Prostate gland (tissue), 2 donors: Measurements from ENCODE around the gene SLC5A10. TPM values are rescaled to one million over a fixed set of nuclear protein-coding genes. Genes with fewer than 3 reads are reported as not detected.
A peak's percentile ranks its signal among the peaks of the same experiment; 100 is the strongest.

Source experiments
- DNase-seq: peaks from one replicate; pipeline ENCODE4 v3.0.0-alpha.2; 2019; ENCODE audit warnings: low spot score
- H3K27ac ChIP-seq, 2 donors: fragments of 200-600 bp; sonication (generic); 2 replicates each; pipeline ENCODE4 v1.5.1; 2017 to 2019
- H3K27me3 ChIP-seq: fragments of 200-600 bp; sonication (generic); replicated peaks from 2 replicates; pipeline ENCODE4 v1.5.1; 2019; ENCODE audit not compliant: insufficient read depth
- H3K36me3 ChIP-seq, 2 donors: fragments of 200-600 bp; sonication (generic); 1 replicate in 1 of 2; 2 replicates in 1 of 2; pipeline versions ENCODE4 v1.5.1 to v1.8.1; 2017 to 2019
- H3K4me1 ChIP-seq: fragments of 200-600 bp; sonication (generic); replicated peaks from 2 replicates; pipeline ENCODE4 v1.5.1; 2019
- H3K4me3 ChIP-seq, 2 donors: fragments of 200-600 bp; sonication (generic); 2 replicates each; pipeline ENCODE4 v1.5.1; 2017 to 2019
- H3K9me3 ChIP-seq: fragments of 200-600 bp; sonication (generic); 2 replicates; pipeline ENCODE4 v1.5.1; 2017
- CTCF ChIP-seq, 4 experiments: fragments of 200-600 bp in 2 of 4; fragments of 450-650 bp in 2 of 4; sonication (generic) in 2 of 4; IDR thresholded peaks; 1 replicate in 3 of 4; 2 replicates in 1 of 4; pipeline ENCODE4 v1.5.1; 2016 to 2019; ENCODE audit warnings: antibody characterized with exemption in 4 of 4, mild to moderate bottlenecking in 2 of 4, moderate library complexity in 2 of 4
- POLR2A ChIP-seq: fragments of 450-650 bp; IDR thresholded peaks from one replicate; pipeline ENCODE4 v1.6.1; 2016; ENCODE audit warnings: antibody characterized with exemption, mild to moderate bottlenecking
- POLR2AphosphoS5 ChIP-seq: sonication (generic); formaldehyde crosslinking; IDR thresholded peaks from one replicate; pipeline ENCODE4 v1.6.1; 2017; ENCODE audit warnings: antibody characterized with exemption
- WGBS: methylation state at CpG from one replicate; pipeline ENCODE4 v1.1.5; 2018; 5-methylcytosine and 5-hydroxymethylcytosine counted together
- intact Hi-C: fragments of 100-400 bp; cut with DNase I; formaldehyde crosslinking; loops from one replicate; pipeline ENCODE4 v1.14.2; 2022
- total RNA-seq, 2 donors: library from RNA; depleted of rRNA; stranded (reverse); fragments of >200 nt; gene quantifications; one replicate each; pipeline ENCODE4 v1.1.0, GENCODE V29; 2016

Gene SLC5A10
- total RNA-seq, 2 donors from 2014 or later = not detected

- Histone ChIP-seq H3K27ac (no peak overlapping the region), H3K9me3 (no peaks in the 10 kb centered on the region), H3K4me3 (no peak overlapping the region), H3K4me1 (no peaks in the 10 kb centered on the region), H3K27me3 (no peaks in the 10 kb centered on the region), H3K36me3 (peaks cover 0 to 4% of the 10 kb centered on the region in 2 donors)
- TF ChIP-seq POLR2A = no peak
- no peak for DNase-seq
- WGBS = 91% methylated on average over 17 of the region's 17 CpGs
- intact Hi-C loops = no loop called here
Measured at GRCh38 chr17:18978655-18979054, 26.7 kb downstream of the SLC5A10 start.

GRCh38 chr17:18980682-18981334 lies 28.8 kb downstream of the SLC5A10 start:
- H3K36me3 ChIP-seq = peaks cover 0 to 4% of the 10 kb centered on the region in 2 donors
- no peaks in the 10 kb centered on the region for H3K27me3 ChIP-seq
- no peak overlapping the region for H3K4me3 ChIP-seq
- intact Hi-C loops = no loop called here
- 87% methylated on average over 13 of the region's 13 CpGs for WGBS
- H3K27ac ChIP-seq = no peak overlapping the region
- no peak for TF ChIP-seq POLR2AphosphoS5
- no peak for TF ChIP-seq POLR2A
- no peak for TF ChIP-seq CTCF (IDR thresholded peaks at IDR 0.05)
- no peaks in the 10 kb centered on the region for H3K9me3 ChIP-seq
- H3K4me1 ChIP-seq = no peaks in the 10 kb centered on the region
- no peak for DNase-seq

GRCh38 chr17:18981335-18981641 lies 29.3 kb downstream of the SLC5A10 start:
- Histone ChIP-seq H3K4me1 (no peaks in the 10 kb centered on the region), H3K27ac (no peak overlapping the region), H3K27me3 (no peaks in the 10 kb centered on the region), H3K9me3 (no peaks in the 10 kb centered on the region), H3K36me3 (peaks cover 0 to 4% of the 10 kb centered on the region in 2 donors), H3K4me3 (no peak overlapping the region)
- TF ChIP-seq POLR2A (no peak), POLR2AphosphoS5 (no peak), CTCF (IDR thresholded peaks at IDR 0.05) (no peak)
- no peak for DNase-seq
- 86% methylated on average over 6 of the region's 6 CpGs for WGBS
- intact Hi-C loops = no loop called here

GRCh38 chr17:18981642-18982424 lies 29.9 kb downstream of the SLC5A10 start:
- Histone ChIP-seq H3K4me1 (no peaks in the 10 kb centered on the region), H3K4me3 (no peak overlapping the region), H3K27me3 (no peaks in the 10 kb centered on the region), H3K27ac (no peak overlapping the region), H3K9me3 (no peaks in the 10 kb centered on the region), H3K36me3 (peaks cover 0 to 4% of the 10 kb centered on the region in 2 donors)
- 79% methylated on average over 23 of the region's 30 CpGs for whole genome bisulfite sequencing
- peak; percentile 54 for DNase-seq
- TF ChIP-seq CTCF (IDR thresholded peaks at IDR 0.05) = no peak
- TF ChIP-seq POLR2A = no peak
- TF ChIP-seq POLR2AphosphoS5 = peak; percentile 70
- intact Hi-C loops = no loop called here

GRCh38 chr17:18984273-18985114 lies 32.5 kb downstream of the SLC5A10 start:
- Histone ChIP-seq H3K27ac (no peak overlapping the region), H3K9me3 (no peaks in the 10 kb centered on the region), H3K36me3 (no peaks in the 10 kb centered on the region), H3K4me1 (no peaks in the 10 kb centered on the region), H3K4me3 (no peak overlapping the region), H3K27me3 (no peaks in the 10 kb centered on the region)
- WGBS = 81% methylated on average over 21 of the region's 21 CpGs
- TF ChIP-seq POLR2A = no peak
- TF ChIP-seq POLR2AphosphoS5 = peak; percentile 16
- intact Hi-C loops = no loop called here
- peak; percentile 35 for DNase-seq
